Stimulated activated CD4-positive, alpha-beta T cell treated with anti-CD3 and anti-CD28 coated beads, Interleukin-1b, Interleukin-23, amount 100 ng/mL, for 4 hours (primary cell): ENCODE results near the gene PACRG.

ENCODE experiments used
- DNase-seq, 2 donors: peaks; one replicate each; pipeline ENCODE4 v3.0.0-alpha.2; 2020; ENCODE audit warnings: low read depth in 2 of 2

PACRG gene

GRCh38 chr6:162864911-162865310 is 137.1 kb downstream of the PACRG start:
- no peak for DNase-seq

DNA sequence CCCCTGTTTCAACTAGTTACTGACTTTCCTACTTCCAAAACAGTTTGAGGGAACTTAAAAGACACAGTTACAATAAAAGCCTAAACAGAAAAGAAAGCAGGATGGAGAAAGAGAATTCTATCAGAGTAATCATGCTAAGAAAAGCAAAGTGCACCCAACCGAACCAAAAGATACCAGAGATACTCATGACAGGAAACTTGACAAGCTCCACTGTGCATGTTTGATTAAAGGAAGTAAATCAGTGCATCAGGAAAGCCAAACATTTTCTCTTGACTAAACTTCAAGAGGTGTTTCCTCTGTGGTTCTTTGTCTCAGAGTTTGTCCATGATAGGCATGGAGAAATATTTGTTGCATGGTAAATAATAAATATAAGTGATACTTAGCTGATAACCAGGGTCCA is 138.9 kb downstream of the PACRG start:
- no peak for DNase-seq

GRCh38 chr6:162868397-162868796 is 140.6 kb downstream of the PACRG start:
- no peak for DNase-seq

- DNase-seq, result no peak
Observed at GRCh38 chr6:162871966-162872365, 144.2 kb downstream of the PACRG start.

- no peak for DNase-seq
Observed at GRCh38 chr6:162873537-162873936, 145.8 kb downstream of the PACRG start.

- DNase-seq, result no peak
Observed at GRCh38 chr6:162875070-162875469, 147.3 kb downstream of the PACRG start.

DNA sequence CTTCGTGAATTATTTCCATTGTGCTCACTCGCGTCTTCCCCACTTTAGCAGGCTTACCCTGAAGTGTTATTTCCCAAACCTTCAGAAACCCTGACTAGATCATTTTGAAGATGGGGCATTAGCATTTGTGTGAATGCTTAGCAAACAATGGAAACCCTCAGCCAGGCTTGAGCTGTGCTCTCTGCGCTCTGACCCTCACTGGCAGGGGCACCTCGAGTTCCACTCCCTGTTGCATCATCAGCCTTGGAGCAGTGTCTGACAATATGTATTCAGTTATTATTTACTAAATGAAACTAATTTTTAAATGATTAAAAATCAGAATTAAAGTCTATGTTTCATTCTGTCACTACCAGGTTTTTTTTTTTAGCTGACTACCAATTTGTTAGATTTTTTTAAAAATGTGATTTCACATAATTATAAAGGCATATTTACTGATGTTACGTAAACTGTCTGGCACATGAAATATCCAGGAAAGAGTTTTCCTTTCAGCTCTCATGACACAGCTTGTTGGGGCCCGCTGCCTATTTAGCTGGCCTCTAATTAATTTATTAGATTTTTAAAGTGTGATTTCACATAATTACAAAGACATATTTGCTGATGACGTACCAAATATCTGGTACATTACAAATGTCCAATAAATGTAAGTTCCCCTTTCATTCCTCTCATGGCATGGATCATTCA is 155.2 kb downstream of the PACRG start:
- no peak for DNase-seq

GRCh38 chr6:162887981-162888689 is 160.4 kb downstream of the PACRG start:
- no peak for DNase-seq

DNA sequence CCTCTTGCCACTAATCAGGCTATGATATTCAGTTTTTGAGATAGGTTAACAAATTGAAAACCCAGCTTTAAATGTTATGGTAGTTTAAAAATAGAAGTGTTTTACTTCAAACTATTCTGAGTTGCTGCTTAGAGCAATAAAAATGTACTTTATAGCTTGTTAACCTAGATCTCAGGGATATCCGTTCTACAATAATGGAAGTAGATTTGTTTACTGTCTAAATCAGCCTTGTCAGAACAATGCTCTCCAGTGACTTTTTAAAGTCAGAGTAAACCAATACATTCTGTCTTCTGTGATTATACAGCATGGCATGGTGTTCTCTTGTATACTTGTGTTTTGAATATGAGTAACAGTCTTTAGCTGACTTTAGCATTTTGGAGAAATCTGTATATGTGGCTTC is 161.5 kb downstream of the PACRG start:
- no peak for DNase-seq

- no peak for DNase-seq
Observed at GRCh38 chr6:162898011-162898410, 170.2 kb downstream of the PACRG start.

- no peak for DNase-seq
Observed at GRCh38 chr6:162899148-162899547, 171.4 kb downstream of the PACRG start.

- no peak for DNase-seq
Observed at GRCh38 chr6:162900503-162900902, 172.7 kb downstream of the PACRG start.

DNA sequence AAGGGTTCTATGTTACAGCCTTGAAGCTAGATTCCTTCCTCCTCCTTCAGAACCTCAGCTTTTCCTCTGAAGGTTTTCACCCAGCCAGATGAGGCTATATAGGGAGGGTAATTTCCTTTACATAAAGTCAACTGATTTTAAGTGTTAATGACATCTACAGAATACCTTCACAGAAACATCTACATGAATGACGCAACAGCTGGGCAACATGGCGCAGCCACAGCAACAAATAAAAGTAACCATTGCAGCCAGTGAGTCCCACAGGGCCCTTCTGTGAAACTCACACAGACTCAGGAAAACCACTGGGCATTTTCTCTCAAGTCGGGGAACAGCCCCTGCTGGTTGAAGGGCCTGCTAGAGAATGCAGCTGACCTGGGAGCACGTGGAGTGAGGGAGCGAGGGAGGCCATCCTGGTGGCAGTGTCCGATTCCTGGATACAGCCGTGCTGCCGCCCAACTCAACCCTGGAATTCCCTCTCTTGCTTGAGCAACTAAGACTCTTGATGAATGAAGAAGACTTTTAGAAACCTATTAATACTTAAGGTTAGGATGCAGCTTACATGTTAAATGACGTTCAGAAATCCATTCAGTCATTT is 176.4 kb downstream of the PACRG start:
- no peak for DNase-seq

DNA sequence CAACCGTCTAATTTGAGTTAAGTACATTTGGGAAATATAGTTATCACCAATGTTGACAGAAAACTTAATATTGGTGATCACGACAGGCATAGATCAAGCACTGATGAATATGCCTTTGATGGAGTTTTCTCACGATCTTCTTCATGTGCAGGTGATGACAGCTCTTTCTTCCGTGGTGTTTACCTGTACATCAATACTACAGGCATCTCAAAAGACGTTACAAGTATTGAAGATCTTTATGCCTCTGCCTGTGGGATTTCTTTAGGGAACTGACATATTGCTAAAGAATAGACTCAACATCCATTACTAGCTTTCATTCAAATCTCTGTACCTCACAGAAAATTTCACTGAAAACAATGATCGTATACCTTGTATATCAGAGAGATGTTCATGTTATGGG is 178.7 kb downstream of the PACRG start:
- no peak for DNase-seq

DNA sequence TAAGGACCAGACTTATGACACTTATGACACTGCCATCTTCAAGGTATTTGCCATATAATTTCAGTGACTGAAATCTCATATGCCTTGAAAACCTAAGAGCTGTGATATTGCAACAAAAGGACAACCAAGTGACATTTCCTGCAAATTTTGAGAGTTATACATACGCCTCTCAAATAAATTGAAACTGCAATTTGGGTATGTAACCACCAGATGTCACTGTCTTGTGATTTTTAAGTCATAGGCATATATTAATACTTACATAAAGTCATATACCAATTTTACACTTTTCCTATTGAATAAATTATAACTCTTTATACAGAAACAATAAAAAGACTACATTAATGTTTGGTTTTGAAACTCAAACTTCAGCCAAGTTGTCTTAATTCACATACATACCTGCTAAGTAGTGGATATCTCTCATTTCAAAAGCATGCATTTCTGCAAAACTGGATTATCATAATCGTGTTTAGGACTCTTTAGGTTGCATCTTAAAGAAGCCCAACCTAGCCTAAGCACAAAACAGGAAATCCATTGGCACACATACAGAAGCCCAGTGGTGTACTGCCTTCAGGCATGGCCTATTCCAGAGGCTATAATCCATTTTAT is 180.2 kb downstream of the PACRG start:
- DNase-seq, result no peak

DNA sequence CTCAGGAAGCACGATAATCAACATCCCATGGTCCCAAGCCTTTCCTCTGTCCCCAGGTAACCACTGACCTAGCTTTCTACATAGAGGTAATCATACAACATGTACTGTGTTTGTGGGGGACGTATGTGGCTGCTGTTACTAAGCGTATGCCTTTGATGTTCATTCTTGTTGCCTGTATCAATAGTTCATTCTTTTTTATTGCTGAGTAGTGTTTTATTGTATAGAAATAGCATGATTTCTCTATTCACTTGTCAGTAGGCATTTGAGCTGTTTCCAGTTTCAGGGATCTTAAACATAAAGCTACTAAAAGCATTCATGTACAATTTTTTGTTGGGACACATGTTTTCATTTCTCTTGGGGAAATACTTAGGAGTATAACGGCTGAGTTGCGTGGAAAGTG is 185.4 kb downstream of the PACRG start:
- no peak for DNase-seq

DNA sequence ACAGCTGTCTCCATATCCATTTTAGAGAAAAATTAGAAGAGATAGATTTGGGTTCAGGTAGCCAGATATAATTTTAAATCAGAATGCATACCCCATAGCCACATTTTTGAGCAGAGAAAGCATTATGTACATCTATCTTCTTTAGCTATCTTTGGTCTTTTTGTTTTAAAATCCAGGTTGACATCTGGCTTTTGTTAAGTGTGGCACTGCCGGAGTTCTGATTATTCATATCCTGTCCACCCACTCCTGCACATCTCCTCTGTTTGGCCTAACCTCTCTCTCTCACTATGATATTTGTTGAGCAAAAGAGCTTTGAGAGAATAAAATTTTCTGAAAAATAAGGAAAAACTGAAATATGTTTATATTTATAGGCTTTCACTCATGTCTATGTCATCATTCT is 189.7 kb downstream of the PACRG start:
- no peak for DNase-seq

GRCh38 chr6:162921062-162921461 is 193.3 kb downstream of the PACRG start:
- no peak for DNase-seq

- no peak for DNase-seq
Observed at GRCh38 chr6:162921510-162922040, 193.8 kb downstream of the PACRG start.

GRCh38 chr6:162922563-162923166 is 194.9 kb downstream of the PACRG start:
- no peak for DNase-seq

- no peak for DNase-seq
Observed at GRCh38 chr6:162934844-162935243, 207.1 kb downstream of the PACRG start.

GRCh38 chr6:162940426-162940825 is 212.7 kb downstream of the PACRG start:
- DNase-seq, result no peak
